DMS53 (cell line): ENCODE results near the gene PTH2.
"Not testable (repeated sequence)": the region's sequence is repeated elsewhere in the genome, so short reads cannot be mapped to it uniquely, and the experiment has no call there.

ENCODE experiments used
- DNase-seq: peaks from one replicate; lab custom pipeline; 2025; lab: John Stamatoyannopoulos, UW

PTH2 gene, protein sequence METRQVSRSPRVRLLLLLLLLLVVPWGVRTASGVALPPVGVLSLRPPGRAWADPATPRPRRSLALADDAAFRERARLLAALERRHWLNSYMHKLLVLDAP

DNA sequence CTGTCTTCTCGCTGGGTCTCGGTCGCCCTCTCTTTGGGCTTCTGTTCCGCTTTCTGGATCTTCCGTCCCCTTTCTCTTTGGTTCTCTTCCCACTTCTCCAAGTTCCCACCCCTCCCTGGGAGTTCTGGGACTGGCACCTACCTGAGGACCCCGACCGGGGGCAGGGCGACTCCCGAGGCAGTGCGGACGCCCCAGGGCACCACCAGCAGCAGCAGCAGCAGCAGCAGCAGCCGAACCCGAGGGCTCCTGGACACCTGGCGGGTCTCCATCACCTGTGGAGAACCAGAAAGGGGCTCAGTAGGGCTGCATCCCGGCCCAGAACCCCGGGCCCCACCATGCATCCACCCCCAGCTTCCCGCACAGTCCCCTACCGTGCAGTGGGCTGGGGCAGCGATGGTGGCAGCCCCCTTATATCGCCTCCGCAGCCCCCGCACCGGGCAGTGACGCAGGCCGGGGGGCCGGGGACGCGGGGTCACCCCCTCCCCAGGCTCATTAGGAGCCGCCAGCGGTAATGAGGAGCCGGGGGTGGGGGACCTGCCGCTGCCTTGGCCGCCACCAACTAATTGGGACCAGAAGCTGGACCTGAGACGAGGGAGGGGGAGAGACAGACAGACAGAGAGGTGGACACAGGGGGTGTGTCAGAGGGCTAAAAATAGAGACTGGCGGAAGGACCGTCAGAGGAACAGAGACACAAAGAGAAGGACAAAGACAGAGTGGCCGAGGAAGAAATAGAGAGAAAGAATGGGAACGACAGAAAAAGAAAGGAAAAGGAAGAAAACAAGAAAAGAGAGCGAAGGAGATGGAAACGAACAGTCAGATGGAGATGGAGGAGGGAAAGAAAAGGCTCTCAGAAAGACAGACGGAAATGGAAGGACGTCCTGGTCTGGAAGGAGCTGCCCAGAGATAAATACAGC, at the start of gene PTH2:
Gene PTH2, minus strand, starts transcription at position 371 of the 914 bp plus-strand sequence. Its CDS starts 102 bp downstream, at position 269.
- no peak for DNase-seq

DNA sequence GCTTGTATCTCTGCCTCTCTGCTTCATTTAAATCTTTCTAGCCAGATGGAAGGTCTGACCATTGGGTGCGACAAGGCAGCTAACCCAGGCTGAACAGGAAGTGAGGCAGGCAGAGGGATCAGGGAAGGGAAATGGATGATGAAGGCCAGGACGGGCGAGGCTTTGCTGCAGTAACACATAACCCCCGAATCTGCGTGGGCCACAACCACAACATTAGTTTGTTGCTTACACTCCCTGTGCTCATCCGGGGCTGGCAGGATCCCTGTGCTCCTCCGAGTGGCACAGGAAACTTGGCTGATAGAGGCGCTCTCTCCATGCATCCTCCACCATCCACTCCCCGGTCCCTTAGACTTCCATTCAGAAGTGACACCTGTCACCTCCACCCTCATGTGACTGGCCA, 49.7 kb upstream of the PTH2 start:
- peak; percentile 16 for DNase-seq

DNA sequence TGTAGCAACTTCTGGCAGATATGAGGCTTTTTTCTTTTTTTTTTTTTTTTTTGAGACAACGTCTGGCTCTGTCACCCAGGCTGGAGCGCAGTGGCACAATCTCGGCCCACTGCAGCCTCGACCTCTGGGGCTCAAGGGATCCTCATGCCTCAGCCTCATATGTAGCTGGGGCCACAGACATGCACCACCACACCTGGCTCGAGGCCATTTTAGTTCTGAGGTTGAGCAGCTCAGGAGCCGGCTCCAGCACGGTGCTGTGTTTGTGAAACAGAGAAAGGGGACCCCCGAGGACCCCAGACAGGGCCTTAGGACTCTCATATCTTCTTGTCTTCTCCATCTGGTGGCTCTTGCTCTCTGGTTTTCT, 47.4 kb upstream of the PTH2 start:
- no peak for DNase-seq

DNA sequence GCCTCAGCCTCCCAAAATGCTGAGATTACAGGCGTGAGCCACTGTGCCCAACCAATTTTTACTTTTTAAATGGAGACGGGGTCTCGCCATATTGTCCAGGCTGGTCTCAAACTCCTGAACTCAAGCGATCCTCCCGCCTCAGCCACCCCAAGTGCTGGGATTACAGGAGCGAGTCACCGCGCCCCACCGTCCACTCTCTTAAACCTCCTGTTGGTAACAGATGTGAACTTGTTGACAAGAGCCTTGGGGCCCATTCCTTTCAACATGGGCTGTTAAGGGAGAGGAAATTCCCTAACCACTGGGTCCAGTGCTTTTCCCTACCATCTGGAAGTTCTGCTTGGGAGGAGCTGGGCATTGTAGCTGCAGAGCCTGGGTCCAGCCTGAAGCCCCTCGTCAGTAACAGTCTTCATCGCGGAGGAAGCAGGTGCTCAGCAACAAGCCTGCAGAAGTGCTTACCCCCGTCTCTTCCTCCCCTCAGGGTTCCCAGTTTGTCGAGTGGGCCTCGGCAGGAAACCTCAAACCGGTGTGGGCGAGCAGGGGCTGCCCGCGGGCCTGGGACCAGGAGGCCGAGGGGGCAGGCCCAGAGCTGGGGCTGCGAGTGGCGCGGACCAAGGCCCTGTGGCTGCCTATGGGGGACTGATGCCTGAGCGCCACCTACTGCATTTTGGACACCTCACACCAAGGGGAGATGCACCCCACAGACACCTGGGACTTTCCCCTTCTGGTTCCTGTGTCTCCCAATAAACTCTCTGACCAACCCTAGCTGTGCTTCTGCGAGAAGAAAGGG, 46.8 kb upstream of the PTH2 start:
- no peak for DNase-seq

DNA sequence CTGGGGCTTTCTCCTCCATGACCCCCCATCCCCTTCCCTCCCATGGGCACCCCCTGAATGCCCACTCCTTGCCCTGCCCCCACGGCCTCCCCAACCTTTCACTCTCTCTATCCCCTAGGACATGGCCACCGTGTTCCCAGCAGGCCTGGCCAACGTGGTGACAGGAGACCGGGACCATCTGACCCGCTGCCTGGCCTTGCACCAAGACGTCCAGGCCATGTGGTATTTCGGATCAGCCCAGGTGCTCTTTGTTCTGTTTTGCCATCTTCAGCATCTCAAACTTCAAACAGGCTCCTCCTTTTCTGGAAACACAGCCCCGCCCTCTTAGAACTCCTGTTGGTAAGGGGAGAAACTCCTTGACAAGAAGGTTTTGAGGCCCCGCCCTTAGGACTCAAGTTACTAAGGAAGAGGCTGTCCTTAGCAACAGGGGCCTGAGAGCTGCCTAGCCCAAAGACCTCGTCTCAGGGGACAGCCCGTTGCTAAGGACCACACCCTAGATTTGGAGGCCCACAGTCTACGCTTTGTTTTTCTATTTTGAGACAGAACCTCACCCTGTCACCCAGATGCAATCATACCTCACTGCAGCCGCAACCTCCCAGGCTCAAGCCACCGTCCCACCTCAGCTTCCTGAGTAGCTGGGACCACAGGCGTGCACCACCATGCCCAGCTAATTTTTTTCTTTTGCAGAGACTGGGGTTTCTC, 45.7 kb upstream of the PTH2 start:
- DNase-seq, result no peak

DNA sequence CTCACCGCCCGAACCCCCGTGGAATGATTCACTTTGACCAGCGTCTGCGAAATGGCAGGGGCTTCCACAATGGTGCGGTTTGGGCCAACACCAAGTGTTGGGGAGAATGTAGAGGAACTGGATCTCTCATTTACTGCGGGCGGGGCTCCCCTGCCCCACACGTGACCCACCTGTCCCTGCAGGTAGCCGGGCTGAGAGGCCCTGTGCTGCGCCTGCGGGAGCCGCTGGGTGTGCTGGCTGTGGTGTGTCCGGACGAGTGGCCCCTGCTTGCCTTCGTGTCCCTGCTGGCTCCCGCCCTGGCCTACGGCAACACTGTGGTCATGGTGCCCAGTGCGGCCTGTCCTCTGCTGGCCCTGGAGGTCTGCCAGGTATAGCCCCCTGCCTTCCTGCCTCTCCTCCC, 45.0 kb upstream of the PTH2 start:
- DNase-seq, result no peak

DNA sequence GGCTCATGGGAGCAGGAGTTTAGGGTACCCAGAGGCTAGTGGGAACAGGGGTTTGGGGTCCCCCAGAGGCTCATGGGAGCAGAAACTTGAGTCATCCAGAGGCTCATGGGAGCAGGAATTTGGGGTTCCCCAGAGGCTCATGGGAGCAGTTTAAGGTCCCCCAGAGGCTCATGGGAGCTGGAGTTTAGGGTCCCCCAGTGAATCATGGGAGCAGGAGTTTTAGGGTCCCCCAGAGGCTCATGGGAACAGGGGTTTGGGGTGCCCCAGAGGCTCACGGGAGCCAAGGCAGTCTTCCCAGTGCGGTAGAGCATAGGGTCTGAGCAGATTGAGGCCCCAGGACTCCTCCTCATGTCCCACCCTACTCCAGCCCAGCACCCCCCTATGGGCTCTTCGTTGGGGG, 42.1 kb upstream of the PTH2 start:
- DNase-seq, result no peak

DNA sequence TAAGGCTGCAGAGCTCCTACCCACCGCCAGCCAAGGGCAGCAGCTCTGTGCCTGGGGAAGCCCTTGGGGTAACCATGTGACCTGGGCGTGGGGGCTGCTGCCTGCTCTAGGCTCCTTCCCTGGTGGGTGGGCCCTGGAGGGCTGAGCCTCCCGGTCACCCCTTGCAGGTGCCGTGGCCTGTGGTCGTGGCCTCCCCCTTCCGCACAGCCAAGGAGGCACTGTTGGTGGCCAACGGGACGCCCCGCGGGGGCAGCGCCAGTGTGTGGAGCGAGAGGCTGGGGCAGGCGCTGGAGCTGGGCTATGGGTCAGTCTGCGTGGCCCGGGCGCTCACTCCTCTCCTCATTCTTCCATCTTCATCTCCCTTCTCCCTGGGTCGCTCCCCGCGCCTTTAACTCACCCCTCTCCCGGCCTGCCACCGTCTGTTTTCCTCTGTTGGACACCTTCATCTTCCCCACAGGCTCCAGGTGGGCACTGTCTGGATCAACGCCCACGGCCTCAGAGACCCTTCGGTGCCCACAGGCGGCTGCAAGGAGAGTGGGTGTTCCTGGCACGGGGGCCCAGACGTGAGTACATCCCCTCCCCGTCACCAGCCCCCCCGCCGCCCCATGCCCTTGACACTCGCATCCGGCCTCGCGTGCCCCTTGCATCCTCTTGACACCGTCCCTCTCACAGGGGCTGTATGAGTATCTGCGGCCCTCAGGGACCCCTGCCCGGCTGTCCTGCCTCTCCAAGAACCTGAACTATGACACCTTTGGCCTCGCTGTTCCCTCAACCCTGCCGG, 40.9 kb upstream of the PTH2 start:
- DNase-seq, result no peak

DNA sequence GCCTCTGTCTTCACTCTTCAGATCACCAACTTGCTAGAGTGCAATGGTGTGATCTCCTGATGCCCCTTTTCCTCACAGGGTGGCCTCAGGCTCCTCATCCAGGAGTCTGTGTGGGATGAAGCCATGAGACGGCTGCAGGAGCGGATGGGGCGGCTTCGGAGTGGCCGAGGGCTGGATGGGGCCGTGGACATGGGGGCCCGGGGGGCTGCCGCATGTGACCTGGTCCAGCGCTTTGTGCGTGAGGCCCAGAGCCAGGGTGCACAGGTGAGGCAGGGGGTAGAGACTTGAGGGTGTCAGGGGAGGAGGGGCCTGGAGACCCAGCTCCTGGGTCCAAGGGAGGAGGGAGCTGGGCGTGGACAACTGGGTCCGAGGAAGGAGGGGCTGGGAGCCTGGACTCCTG, 39.3 kb upstream of the PTH2 start:
- DNase-seq, result no peak

DNA sequence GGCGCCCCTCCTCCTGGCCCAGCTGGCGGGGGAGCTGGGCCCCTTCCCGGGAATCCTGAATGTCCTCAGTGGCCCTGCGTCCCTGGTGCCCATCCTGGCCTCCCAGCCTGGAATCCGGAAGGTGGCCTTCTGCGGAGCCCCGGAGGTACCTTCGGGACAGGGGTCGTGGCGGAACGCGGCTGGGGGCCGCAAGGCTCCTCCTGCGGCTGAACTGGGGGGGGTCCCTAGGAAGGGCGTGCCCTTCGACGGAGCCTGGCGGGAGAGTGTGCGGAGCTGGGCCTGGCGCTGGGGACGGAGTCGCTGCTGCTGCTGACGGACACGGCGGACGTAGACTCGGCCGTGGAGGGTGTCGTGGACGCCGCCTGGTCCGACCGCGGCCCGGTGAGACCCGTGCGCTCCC, 38.4 kb upstream of the PTH2 start:
- no peak for DNase-seq

DNA sequence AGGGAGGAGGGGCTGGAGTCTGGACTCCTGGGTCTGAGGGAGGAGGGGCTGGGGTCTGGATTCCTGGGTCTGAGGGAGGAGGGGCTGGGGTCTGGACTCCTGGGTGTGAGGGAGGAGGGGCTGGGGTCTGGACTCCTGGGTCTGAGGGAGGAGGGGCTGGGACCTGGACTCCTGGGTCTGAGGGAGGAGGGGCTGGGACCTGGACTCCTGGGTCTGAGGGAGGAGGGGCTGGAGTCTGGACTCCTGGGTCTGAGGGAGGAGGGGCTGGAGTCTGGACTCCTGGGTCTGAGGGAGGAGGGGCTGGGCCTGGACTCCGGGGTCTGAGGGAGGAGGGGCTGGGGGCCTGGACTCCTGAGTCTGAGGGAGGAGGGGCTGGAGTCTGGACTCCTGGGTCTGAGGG, 37.9 kb upstream of the PTH2 start:
- DNase-seq, result not testable (repeated sequence)

DNA sequence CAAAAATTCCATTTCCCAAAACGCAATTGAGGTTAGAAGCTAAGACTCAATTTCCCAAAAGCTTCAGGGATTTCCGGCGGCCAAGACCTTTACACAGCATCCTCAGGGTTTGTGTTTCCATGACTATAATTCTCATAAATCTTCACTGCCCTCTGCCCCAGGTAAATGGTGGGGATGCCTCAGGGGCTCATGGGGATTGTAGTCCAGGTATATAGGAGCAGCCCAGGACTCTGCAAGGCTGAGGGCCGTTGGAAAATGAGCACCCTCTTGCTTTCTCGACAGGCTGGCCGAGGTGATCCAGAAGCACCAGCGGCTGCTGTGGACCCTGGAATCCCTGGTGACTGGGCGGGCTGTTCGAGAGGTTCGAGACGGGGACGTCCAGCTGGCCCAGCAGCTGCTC, 36.1 kb upstream of the PTH2 start:
- no peak for DNase-seq

DNA sequence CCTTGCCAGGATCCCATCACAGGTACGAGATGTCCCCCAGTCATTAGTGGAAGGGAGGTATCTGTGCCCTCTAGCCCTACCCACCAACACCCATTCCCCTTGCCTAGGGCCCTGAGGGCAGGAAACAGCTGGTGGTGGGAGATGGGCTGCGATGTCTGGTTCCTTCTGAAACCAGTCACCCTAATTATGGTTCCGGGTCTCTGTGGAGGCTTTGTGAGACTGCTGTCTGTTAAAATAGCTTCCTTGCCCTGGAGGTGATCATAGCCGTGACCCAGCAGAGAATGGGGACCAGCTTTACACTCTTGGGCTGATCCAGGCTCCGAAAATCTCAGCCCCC, 35.3 kb upstream of the PTH2 start:
- no peak for DNase-seq

DNA sequence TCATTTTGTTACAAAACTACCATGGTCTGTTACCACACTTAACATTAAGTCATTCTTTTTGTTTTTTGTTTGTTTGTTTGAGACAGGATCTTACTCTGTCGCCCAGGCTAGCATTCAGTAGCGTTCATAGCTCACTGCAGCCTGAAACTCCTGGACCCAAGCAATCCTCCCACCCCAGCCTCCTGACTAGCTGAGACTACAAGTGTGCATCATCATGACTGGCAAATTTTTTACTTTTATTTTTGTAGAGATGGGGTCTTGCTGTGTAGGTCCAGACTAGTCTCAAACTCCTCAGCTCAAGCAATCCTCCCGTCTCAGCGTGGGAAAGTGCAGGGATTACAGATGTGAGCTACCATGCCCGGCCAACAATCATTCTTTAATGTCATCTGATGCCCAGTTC, 33.1 kb upstream of the PTH2 start:
- no peak for DNase-seq

DNA sequence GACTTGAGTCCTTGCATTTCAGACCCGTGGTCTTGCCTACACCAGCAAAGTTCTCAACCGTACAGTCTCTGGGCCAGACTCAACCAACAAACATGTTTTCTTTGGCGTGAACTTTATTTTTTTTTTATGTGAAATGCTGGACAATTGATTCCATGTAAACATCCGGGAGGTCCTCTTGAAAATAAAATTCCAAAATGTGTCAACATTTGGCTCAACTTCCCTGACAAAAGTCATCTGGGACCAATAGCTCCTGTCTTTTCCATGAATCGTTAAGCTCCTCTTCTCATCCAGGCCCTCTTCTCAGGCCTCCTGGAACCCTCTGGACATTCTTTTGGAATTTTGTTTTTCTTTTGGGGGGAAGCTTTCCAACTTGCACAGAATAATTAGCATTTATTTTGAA, 32.5 kb upstream of the PTH2 start:
- DNase-seq, result no peak

DNA sequence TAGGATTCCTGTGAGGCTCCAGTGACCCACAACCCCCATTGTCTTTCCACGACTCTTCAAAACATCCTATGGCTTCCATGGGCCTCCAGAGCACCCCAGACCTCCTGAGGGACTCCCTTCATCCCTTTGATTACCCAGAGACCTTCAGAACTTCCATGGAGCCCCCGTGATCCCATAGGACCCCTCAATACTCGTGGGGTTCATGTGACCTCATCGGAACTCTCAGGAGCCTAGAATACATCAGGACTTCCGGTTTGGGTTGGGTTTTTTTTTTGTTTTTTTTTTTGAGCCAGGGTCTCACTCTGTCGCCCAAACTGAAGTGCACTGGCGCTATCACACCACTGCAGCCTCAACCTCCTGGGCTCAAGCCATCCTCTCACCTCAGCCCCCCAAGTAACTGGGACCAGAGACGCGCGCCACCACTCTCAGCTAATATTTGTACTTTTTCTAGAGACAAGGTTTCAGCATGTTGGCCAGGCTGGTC, 30.6 kb upstream of the PTH2 start:
- peak; percentile 47 for DNase-seq

DNA sequence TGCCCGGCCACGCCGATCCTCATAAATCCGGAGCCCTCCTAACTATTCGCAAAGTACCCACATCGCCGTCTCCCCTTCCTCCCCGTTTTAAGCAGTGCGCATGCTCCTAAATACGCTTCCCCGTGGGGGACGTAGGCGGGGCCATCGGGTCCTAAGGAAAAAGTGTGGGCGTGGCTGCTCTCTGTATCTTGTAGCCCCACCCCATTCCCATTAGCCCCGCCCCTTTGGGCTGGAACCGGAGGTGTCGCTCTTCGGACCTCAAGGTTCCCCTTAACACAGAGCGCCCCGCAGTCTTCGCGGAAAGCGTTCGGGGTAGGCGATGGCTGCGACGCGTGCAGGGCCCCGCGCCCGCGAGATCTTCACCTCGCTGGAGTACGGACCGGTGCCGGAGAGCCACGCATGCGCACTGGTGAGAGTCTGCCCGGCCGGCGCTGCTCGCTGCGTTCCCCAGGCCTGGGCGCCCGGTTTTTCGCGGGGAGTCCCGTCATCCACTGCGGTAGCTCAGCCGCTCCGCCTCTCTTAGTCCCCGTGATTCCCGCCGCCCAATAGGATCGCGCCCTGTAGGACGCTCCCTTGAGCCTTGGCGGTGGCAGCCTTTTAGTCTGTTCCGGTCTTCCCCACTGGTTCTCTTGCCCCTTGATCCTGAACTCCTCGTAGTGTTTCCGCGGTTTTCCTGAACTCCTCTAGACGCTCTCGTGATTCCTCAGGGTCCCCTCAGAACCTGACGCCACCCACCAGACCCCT, 29.9 kb upstream of the PTH2 start, which contains the start of gene ALDH16A1:
Gene ALDH16A1, plus strand, starts transcription at position 213 of the 744 bp plus-strand sequence. Its CDS starts 107 bp downstream, at position 320.
- DNase-seq, result peak; percentile 98

DNA sequence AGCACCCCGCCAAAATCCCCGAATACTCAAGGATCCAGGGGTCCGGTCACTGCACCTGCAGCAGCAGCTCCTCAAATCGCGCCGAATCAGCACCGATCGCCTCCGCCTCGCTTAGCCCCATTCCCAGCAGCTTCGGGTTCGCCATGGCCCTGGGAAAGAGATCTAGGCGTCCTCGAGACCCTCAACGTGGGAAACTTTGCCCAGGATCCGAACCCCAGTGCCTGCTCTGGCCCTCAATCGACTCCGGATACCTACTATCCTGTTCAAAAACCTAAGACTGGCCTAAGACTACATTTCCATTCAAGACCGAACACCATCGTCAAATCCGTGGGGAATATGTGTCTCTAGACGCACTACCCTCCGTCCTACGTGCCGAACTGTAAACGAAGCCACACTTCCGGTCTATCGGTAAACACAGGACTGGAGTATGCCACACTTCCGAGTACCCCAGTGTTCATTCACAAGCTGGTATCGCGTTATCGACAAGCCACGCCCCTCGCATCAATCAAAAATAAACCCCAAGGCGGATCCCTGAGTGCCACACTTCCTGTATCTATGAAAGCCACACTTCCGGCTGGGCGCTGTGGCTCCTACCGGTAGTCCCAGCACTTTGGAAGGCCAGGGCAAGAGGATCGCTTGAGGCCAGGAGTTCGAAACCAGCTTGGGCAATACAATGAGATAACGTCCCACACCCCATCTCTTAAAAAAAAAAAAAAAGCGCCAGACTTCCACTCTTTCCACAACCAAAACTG, 28.4 kb upstream of the PTH2 start, which contains the start of gene PIH1D1:
Gene PIH1D1, minus strand, starts transcription at position 385 of the 752 bp plus-strand sequence. Its CDS starts 240 bp downstream, at position 145.
- peak; percentile 99 for DNase-seq

DNA sequence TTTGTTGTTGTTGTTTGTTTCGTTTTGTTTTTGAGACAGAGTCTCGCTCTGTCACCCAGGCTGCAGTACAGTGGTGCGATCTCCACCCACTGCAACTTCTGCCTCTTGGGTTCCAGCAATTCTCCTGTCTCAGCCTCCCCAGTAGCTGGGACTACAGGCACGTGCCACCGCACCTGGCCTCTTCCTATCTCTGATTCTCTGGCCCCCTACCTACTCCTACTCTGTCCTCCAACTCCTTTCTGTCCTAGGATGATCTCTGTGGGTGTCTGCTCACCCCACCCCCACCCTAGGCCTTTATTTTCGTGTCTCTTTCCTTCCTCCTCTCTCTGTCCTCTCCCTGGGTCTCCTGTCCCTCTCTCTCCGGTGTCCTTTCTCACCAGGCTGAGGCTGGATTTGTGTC, 27.2 kb upstream of the PTH2 start:
- DNase-seq, result no peak

DNA sequence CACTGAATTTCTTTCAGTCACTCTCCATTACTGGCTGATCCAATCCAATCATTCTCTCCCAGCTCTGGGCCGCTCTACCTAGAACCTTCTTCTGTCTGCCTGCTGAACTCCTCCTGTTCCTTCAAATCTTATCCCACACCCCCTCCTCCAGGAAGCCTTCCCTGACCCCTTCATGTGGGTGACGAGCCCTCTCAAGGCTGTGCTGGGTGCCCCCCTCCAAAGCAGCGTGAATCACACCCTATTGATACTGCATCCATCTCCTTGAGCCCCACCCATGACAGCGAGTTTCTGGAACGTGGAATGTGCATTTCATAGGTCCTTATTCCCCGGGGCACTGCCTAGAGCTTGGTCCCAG, 25.2 kb upstream of the PTH2 start:
- no peak for DNase-seq
